Activated CD8-positive, alpha-beta T cell treated with anti-CD3 and anti-CD28 coated beads for 36 hours (primary cell): ENCODE data around the gene SCUBE2. TPM values are rescaled to one million over a fixed set of nuclear protein-coding genes. Genes with fewer than 3 reads are reported as not detected.

Source experiments
- ATAC-seq: fragments of 200-7000 bp; cut with Tn5 transposase; one replicate; pipeline ENCODE4 v1.10.0; 2021; ENCODE audit warnings: mild to moderate bottlenecking, moderate library complexity
- CTCF ChIA-PET: fragments of 350-600 bp; sonication (Branson Sonifier 250); formaldehyde crosslinking; loops from one replicate; lab custom pipeline; 2021; ENCODE audit warnings: antibody characterized with exemption; lab: Charles Lee
- POLR2A ChIA-PET: fragments of 350-600 bp; sonication (Branson Sonifier 250); formaldehyde crosslinking; loops from one replicate; lab custom pipeline; 2021; ENCODE audit warnings: antibody characterized with exemption; lab: Charles Lee
- DNase-seq: peaks from one replicate; pipeline ENCODE4 v3.0.0-alpha.2; 2020
- H3K27ac Mint-ChIP-seq: one replicate; pipeline ENCODE4 v1.8.0; 2021; ENCODE audit warnings: mild to moderate bottlenecking, mixed read lengths
- H3K27me3 Mint-ChIP-seq: one replicate; pipeline ENCODE4 v1.8.0; 2021; ENCODE audit warnings: mixed read lengths
- H3K36me3 Mint-ChIP-seq: one replicate; pipeline ENCODE4 v1.8.0; 2021; ENCODE audit warnings: low read depth, mixed read lengths
- H3K4me1 Mint-ChIP-seq: one replicate; pipeline ENCODE4 v1.8.0; 2021; ENCODE audit warnings: low read depth, mixed read lengths
- H3K4me3 Mint-ChIP-seq: one replicate; pipeline ENCODE4 v1.8.0; 2021; ENCODE audit warnings: mild to moderate bottlenecking, moderate library complexity, mixed read lengths
- H3K9me3 Mint-ChIP-seq: one replicate; pipeline ENCODE4 v1.8.0; 2021; ENCODE audit warnings: mixed read lengths
- intact Hi-C: fragments of 100-400 bp; cut with micrococcal nuclease; formaldehyde crosslinking; loops from one replicate; pipeline ENCODE4 v1.10.0; 2022
- total RNA-seq, 2 experiments: library from RNA; stranded (reverse); gene quantifications; one replicate each; pipeline ENCODE4 v1.2.3, GENCODE V29; 2021
- TF ChIP-seq, protein P1 (sequence below): fragments of 200-600 bp; IDR thresholded peaks from one replicate; pipeline ENCODE4 v1.8.0; 2022; ENCODE audit warnings: antibody characterized with exemption, mild to moderate bottlenecking

SCUBE2 gene
- total RNA-seq, 2 experiments from 2014 or later = not detected

DNA sequence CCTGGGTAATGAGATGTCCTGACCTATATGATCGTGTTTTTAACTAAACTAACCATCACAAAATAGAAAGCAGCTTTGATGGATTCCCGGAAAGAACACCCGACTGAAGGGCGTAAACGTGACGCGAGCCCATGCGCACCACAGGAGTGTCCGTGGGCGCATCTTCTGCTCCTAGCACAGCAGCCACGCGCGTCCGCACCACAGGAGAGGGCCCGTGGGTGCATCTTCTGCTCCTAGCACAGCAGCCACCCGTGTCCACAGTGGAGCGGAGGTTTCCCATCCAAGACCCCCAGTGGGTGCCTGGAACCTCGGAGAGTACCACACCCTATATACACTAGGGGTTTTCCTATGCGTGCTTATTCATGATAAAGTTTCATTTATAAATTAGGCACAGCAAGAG, 51.5 kb downstream of the SCUBE2 start:
- intact Hi-C loops = no loop called here
- TF ChIP-seq, protein P1, sequence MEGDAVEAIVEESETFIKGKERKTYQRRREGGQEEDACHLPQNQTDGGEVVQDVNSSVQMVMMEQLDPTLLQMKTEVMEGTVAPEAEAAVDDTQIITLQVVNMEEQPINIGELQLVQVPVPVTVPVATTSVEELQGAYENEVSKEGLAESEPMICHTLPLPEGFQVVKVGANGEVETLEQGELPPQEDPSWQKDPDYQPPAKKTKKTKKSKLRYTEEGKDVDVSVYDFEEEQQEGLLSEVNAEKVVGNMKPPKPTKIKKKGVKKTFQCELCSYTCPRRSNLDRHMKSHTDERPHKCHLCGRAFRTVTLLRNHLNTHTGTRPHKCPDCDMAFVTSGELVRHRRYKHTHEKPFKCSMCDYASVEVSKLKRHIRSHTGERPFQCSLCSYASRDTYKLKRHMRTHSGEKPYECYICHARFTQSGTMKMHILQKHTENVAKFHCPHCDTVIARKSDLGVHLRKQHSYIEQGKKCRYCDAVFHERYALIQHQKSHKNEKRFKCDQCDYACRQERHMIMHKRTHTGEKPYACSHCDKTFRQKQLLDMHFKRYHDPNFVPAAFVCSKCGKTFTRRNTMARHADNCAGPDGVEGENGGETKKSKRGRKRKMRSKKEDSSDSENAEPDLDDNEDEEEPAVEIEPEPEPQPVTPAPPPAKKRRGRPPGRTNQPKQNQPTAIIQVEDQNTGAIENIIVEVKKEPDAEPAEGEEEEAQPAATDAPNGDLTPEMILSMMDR = no peak
- no peak overlapping the region for H3K27ac Mint-ChIP-seq
- DNase-seq (no peak), ATAC-seq (no peak)
- no peaks in the 10 kb centered on the region for H3K36me3 Mint-ChIP-seq
- ChIA-PET POLR2A (no interaction called here), CTCF (interaction anchor here (1.0 to 1.8 kb wide), 2 partner anchors 25 to 98 kb away, joined by 4 to 7 read pairs; no protein-coding TSS in a partner anchor)
- peaks cover 4% of the 10 kb centered on the region for H3K27me3 Mint-ChIP-seq
- no peaks in the 10 kb centered on the region for H3K4me1 Mint-ChIP-seq
- H3K9me3 Mint-ChIP-seq = no peaks in the 10 kb centered on the region
- no peak overlapping the region for H3K4me3 Mint-ChIP-seq

DNA sequence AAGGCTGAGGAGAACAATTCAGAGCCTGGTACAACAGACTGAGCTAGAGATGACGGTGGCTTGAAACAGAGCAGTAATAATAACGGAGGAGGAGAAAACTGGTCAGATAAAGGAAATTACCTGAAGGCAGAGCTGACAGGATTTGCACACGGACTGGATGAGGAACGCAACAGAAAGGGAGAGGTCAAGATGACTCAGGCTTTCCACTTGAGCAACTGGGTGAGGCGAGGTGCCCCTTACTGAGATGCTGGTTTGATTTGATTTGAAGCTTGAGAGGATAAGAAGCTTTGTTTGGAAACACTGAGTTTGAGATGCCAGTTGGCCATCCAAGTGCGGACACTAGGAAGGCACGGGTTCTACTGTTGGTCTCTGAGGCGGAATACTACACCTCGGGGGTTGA, 52.2 kb downstream of the SCUBE2 start:
- Mint-ChIP-seq H3K4me3 (no peak overlapping the region), H3K27me3 (peaks cover 4% of the 10 kb centered on the region), H3K36me3 (no peaks in the 10 kb centered on the region), H3K4me1 (no peaks in the 10 kb centered on the region), H3K27ac (no peak overlapping the region), H3K9me3 (no peaks in the 10 kb centered on the region)
- DNase-seq (no peak), ATAC-seq (no peak)
- POLR2A ChIA-PET = no interaction called here
- CTCF ChIA-PET = interaction anchor here (0.8 to 1.8 kb wide), 3 partner anchors 14 to 98 kb away, joined by 3 to 7 read pairs (median 4); no protein-coding TSS in a partner anchor
- intact Hi-C loops = no loop called here
- TF ChIP-seq, protein P1 = no peak

DNA sequence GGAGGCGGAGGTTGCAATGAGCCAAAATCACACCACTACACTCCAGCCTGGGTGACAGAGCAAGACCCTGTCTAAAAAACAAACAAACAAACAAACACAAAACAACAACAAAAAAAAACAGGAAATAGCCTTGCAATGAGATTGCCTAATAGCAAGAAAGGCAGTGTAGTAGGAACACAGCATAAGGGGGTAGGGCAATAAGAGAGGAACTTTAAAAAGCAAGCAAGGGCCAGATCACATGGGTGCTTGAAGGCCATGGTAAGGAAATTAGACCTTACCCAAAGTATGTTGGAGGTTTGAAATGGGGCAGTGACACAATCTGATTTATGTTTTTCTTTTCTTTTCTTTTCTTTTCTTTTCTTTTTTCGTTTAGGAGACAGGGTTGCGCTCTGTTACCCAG, 52.9 kb downstream of the SCUBE2 start:
- ChIA-PET CTCF (interaction anchor here (0.8 to 1.8 kb wide), 2 partner anchors 15 to 24 kb away, joined by 3 to 7 read pairs; no protein-coding TSS in a partner anchor), POLR2A (no interaction called here)
- intact Hi-C loops = no loop called here
- ATAC-seq (no peak), DNase-seq (no peak)
- H3K27ac Mint-ChIP-seq = no peak overlapping the region
- H3K4me1 Mint-ChIP-seq = no peaks in the 10 kb centered on the region
- peaks cover 4% of the 10 kb centered on the region for H3K27me3 Mint-ChIP-seq
- no peaks in the 10 kb centered on the region for H3K36me3 Mint-ChIP-seq
- TF ChIP-seq, protein P1 = no peak
- no peaks in the 10 kb centered on the region for H3K9me3 Mint-ChIP-seq
- H3K4me3 Mint-ChIP-seq = no peak overlapping the region

DNA sequence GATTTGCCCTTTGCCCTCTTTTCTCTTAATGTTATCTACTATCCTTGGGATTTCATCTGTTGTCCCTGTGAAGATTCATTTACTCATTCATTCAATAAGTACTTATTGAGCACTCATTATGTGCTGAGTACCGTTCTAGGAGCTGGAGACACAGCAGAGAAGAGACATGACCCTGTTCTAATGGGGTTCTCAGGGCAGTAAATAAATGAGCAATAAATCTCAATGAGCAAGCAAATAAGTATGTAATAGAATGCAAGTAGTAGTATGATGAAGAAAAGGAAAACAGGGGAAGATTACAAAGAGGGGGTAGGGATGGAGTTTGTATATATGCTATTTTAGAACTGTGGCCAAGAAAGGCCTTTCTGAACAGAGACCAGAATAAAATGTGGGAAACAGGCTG, 53.4 kb downstream of the SCUBE2 start:
- CTCF ChIA-PET = interaction anchor here (1.8 kb wide), 2 partner anchors 10 to 23 kb away, joined by 6 to 7 read pairs; no protein-coding TSS in a partner anchor
- TF ChIP-seq, protein P1 = no peak
- Mint-ChIP-seq H3K4me3 (no peak overlapping the region), H3K27ac (no peak overlapping the region), H3K9me3 (no peaks in the 10 kb centered on the region), H3K27me3 (peaks cover 4% of the 10 kb centered on the region), H3K4me1 (no peaks in the 10 kb centered on the region), H3K36me3 (no peaks in the 10 kb centered on the region)
- no peak for ATAC-seq
- intact Hi-C loops = no loop called here
- POLR2A ChIA-PET = interaction anchor here (1.2 kb wide), 1 partner anchor 9 kb away, joined by 3 read pairs; no protein-coding TSS in a partner anchor
- no peak for DNase-seq

DNA sequence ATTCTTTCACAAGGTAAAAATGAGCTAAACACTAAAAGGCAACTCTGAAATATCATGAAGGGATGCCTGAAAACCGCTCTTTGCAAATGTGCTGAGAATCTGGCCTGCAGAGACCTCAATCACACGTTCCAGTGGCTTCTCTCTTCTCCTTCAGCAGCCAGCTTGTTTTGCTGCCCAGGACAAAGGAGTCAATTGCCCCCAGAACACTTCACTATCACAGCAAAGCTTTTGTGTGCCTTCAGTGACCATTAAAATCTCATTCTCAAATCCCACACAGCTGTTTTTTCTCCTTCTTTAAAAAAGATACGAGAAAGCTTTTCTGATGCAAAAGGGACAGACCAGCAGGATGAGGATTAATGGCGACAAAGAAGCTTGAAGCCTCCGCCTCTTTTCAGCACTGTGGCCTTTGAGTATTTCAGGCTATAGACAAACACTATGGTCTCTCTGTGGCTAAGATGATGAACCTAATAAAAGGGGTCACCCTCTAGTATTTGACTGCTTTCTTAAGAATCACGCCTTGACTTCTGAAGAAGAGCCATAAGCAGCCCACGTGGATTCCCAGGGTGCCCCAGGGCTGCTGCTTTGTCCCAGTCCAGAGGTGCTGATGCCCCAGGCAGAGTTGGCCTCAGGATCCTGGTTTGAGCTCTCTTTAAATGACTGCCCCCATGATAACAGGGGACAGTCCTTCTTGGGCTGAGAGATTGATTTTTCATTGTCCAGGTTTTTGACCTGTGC, 54.2 kb downstream of the SCUBE2 start:
- POLR2A ChIA-PET = interaction anchor here (1.0 to 1.2 kb wide), 2 partner anchors 8 to 10 kb away, joined by 3 to 5 read pairs; no protein-coding TSS in a partner anchor
- Mint-ChIP-seq H3K9me3 (no peaks in the 10 kb centered on the region), H3K4me3 (no peak overlapping the region), H3K4me1 (no peaks in the 10 kb centered on the region), H3K36me3 (no peaks in the 10 kb centered on the region), H3K27ac (no peak overlapping the region), H3K27me3 (peaks cover 4% of the 10 kb centered on the region)
- intact Hi-C loops = no loop called here
- ATAC-seq = no peak
- TF ChIP-seq, protein P1 = no peak
- DNase-seq = no peak
- CTCF ChIA-PET = interaction anchor here (1.1 to 2.2 kb wide), 4 partner anchors 10 to 101 kb away, joined by 3 to 6 read pairs (median 5); no protein-coding TSS in a partner anchor
